Calu3 (cell line): ENCODE data around the gene GBA3. TPM values are rescaled to one million over a fixed set of nuclear protein-coding genes. Genes with fewer than 3 reads are reported as not detected.

Experiments
- BruUV-seq: library from RNA; stranded (reverse); fragments of 400-500 nt; replicated peaks from 2 replicates; lab custom pipeline; 2021; lab: Mats Ljungman, UMichigan
- CTCF ChIA-PET: fragments of 300-600 bp; sonication (Branson Sonifier 250); formaldehyde crosslinking; loops from one replicate; lab custom pipeline; 2022; ENCODE audit warnings: antibody characterized with exemption; lab: Charles Lee
- DNase-seq: peaks from one replicate; pipeline ENCODE4 v3.0.0; 2022
- H3K27ac Mint-ChIP-seq: one replicate; pipeline ENCODE4 v1.8.0; 2022; ENCODE audit warnings: mixed read lengths; ENCODE audit not compliant: unreplicated experiment
- H3K27me3 Mint-ChIP-seq: one replicate; pipeline ENCODE4 v1.8.0; 2022; ENCODE audit warnings: mixed read lengths; ENCODE audit not compliant: unreplicated experiment
- H3K36me3 Mint-ChIP-seq: one replicate; pipeline ENCODE4 v1.8.0; 2022; ENCODE audit warnings: mild to moderate bottlenecking, moderate library complexity, mixed read lengths; ENCODE audit not compliant: insufficient read depth, unreplicated experiment
- H3K4me1 Mint-ChIP-seq: one replicate; pipeline ENCODE4 v1.8.0; 2022; ENCODE audit warnings: mild to moderate bottlenecking, low read depth, mixed read lengths; ENCODE audit not compliant: unreplicated experiment
- H3K4me3 Mint-ChIP-seq: one replicate; pipeline ENCODE4 v1.8.0; 2022; ENCODE audit warnings: mild to moderate bottlenecking, low read depth, moderate library complexity, mixed read lengths; ENCODE audit not compliant: unreplicated experiment
- H3K9me3 Mint-ChIP-seq: one replicate; pipeline ENCODE4 v1.8.0; 2022; ENCODE audit warnings: low read depth, mixed read lengths; ENCODE audit not compliant: unreplicated experiment
- CTCF ChIP-seq: fragments of 200-600 bp; IDR thresholded peaks from one replicate; pipeline ENCODE4 v1.8.0; 2022; ENCODE audit warnings: antibody characterized with exemption; ENCODE audit not compliant: unreplicated experiment
- intact Hi-C: fragments of 100-400 bp; cut with micrococcal nuclease; formaldehyde crosslinking; loops from one replicate; pipeline ENCODE4 v1.10.0; 2022; ENCODE audit not compliant: unreplicated experiment
- total RNA-seq: library from RNA; stranded (reverse); gene quantifications from 2 replicates; pipeline ENCODE4 v1.2.3, GENCODE V29; 2022

Gene GBA3
- total RNA-seq, 1 experiment from 2014 or later, result 0.21 TPM

GRCh38 chr4:22703912-22704311 is 11.2 kb downstream of the GBA3 start:
- H3K36me3 Mint-ChIP-seq, result no peaks in the 10 kb centered on the region
- H3K9me3 Mint-ChIP-seq, result peaks cover 2% of the 10 kb centered on the region
- H3K4me3 Mint-ChIP-seq, result no peak overlapping the region
- CTCF ChIA-PET, result no interaction called here
- no peak for TF ChIP-seq CTCF
- BruUV-seq, result no TSS peak
- H3K4me1 Mint-ChIP-seq, result no peaks in the 10 kb centered on the region
- DNase-seq, result no peak
- intact Hi-C loops, result no loop called here
- no peaks in the 10 kb centered on the region for H3K27me3 Mint-ChIP-seq
- no peak overlapping the region for H3K27ac Mint-ChIP-seq

GRCh38 chr4:22707390-22707789 is 14.7 kb downstream of the GBA3 start:
- H3K27me3 Mint-ChIP-seq, result no peaks in the 10 kb centered on the region
- intact Hi-C loops, result no loop called here
- no peaks in the 10 kb centered on the region for H3K4me1 Mint-ChIP-seq
- no peaks in the 10 kb centered on the region for H3K9me3 Mint-ChIP-seq
- no peaks in the 10 kb centered on the region for H3K36me3 Mint-ChIP-seq
- TF ChIP-seq CTCF, result no peak
- no peak overlapping the region for H3K4me3 Mint-ChIP-seq
- DNase-seq, result no peak
- BruUV-seq, result no TSS peak
- CTCF ChIA-PET, result no interaction called here
- no peak overlapping the region for H3K27ac Mint-ChIP-seq

- Mint-ChIP-seq H3K4me3 (no peak overlapping the region), H3K36me3 (no peaks in the 10 kb centered on the region), H3K9me3 (no peaks in the 10 kb centered on the region), H3K27me3 (no peaks in the 10 kb centered on the region), H3K27ac (no peak overlapping the region), H3K4me1 (no peaks in the 10 kb centered on the region)
- CTCF ChIA-PET, result no interaction called here
- BruUV-seq, result no TSS peak
- no peak for TF ChIP-seq CTCF
- intact Hi-C loops, result no loop called here
- DNase-seq, result no peak
These were observed 16.2 kb downstream of the GBA3 start for GRCh38 chr4:22708961-22709360.

GRCh38 chr4:22712105-22712504 is 19.4 kb downstream of the GBA3 start:
- no TSS peak for BruUV-seq
- no peaks in the 10 kb centered on the region for H3K9me3 Mint-ChIP-seq
- no peak for TF ChIP-seq CTCF
- intact Hi-C loops, result no loop called here
- H3K36me3 Mint-ChIP-seq, result no peaks in the 10 kb centered on the region
- H3K4me3 Mint-ChIP-seq, result no peak overlapping the region
- no peaks in the 10 kb centered on the region for H3K27me3 Mint-ChIP-seq
- DNase-seq, result no peak
- CTCF ChIA-PET, result no interaction called here
- no peak overlapping the region for H3K27ac Mint-ChIP-seq
- H3K4me1 Mint-ChIP-seq, result no peaks in the 10 kb centered on the region

- BruUV-seq, result no TSS peak
- CTCF ChIA-PET, result no interaction called here
- Mint-ChIP-seq H3K4me3 (no peak overlapping the region), H3K27ac (no peak overlapping the region), H3K9me3 (no peaks in the 10 kb centered on the region), H3K27me3 (no peaks in the 10 kb centered on the region), H3K36me3 (no peaks in the 10 kb centered on the region), H3K4me1 (no peaks in the 10 kb centered on the region)
- no peak for DNase-seq
- no peak for TF ChIP-seq CTCF
- intact Hi-C loops, result no loop called here
These were observed 19.8 kb downstream of the GBA3 start for GRCh38 chr4:22712529-22712928.
